Activated CD8-positive, alpha-beta T cell treated with anti-CD3 and anti-CD28 coated beads, Interleukin-2, amount 10 ng/mL, durations not matched to agents 7 days and 5 days (primary cell): ENCODE results near the gene ANKDD1B. TPM values are rescaled to one million over a fixed set of nuclear protein-coding genes. Genes with fewer than 3 reads are reported as not detected.
"Not testable (repeated sequence)": the region's sequence is repeated elsewhere in the genome, so short reads cannot be mapped to it uniquely, and the experiment has no call there.

ENCODE experiments used
- ATAC-seq: fragments of 150-1000 bp; cut with Tn5 transposase; one replicate; pipeline ENCODE4 v1.10.0; 2021; ENCODE audit warnings: moderate library complexity
- CTCF ChIA-PET: fragments of 350-600 bp; sonication (Branson Sonifier 250); formaldehyde crosslinking; loops from one replicate; lab custom pipeline; 2021; ENCODE audit warnings: antibody characterized with exemption; lab: Charles Lee
- POLR2A ChIA-PET: fragments of 350-600 bp; sonication (Branson Sonifier 250); formaldehyde crosslinking; loops from one replicate; lab custom pipeline; 2021; ENCODE audit warnings: antibody characterized with exemption; lab: Charles Lee
- DNase-seq: peaks from one replicate; pipeline ENCODE4 v3.0.0-alpha.2; 2020
- H3K27ac Mint-ChIP-seq: one replicate; pipeline ENCODE4 v1.8.0; 2021; ENCODE audit warnings: mild to moderate bottlenecking, mixed read lengths
- H3K27me3 Mint-ChIP-seq: one replicate; pipeline ENCODE4 v1.8.0; 2021; ENCODE audit warnings: low read depth, mixed read lengths
- H3K36me3 Mint-ChIP-seq: one replicate; pipeline ENCODE4 v1.8.0; 2021; ENCODE audit warnings: low read depth, mixed read lengths
- H3K4me1 Mint-ChIP-seq: one replicate; pipeline ENCODE4 v1.8.0; 2021; ENCODE audit warnings: low read depth, mixed read lengths
- H3K4me3 Mint-ChIP-seq: one replicate; pipeline ENCODE4 v1.8.0; 2021; ENCODE audit warnings: mild to moderate bottlenecking, mixed read lengths
- H3K9me3 Mint-ChIP-seq: one replicate; pipeline ENCODE4 v1.8.0; 2022; ENCODE audit warnings: mixed read lengths; ENCODE audit not compliant: insufficient read depth
- total RNA-seq, 2 experiments: library from RNA; stranded (reverse); gene quantifications; one replicate each; pipeline ENCODE4 v1.2.3, GENCODE V29; 2021

ANKDD1B gene
- under 1 TPM; 0.18 to 0.32 TPM for total RNA-seq

- no peaks in the 10 kb centered on the region for H3K9me3 Mint-ChIP-seq
- H3K27me3 Mint-ChIP-seq = peaks cover 16% of the 10 kb centered on the region
- peak; percentile 23 for ATAC-seq
- peaks cover 11% of the 10 kb centered on the region for H3K4me1 Mint-ChIP-seq
- no peak for DNase-seq
- H3K27ac Mint-ChIP-seq = no peak within 1 kb of the TSS
- H3K36me3 Mint-ChIP-seq = peaks cover 7% of the 10 kb centered on the region
- POLR2A ChIA-PET = no interaction called here
- peak within 1 kb of the TSS; percentile 45 for H3K4me3 Mint-ChIP-seq
- CTCF ChIA-PET = no interaction called here
Observed at GRCh38 chr5:75611311-75612225, at the start of gene ANKDD1B. ANKDD1B (plus strand) TSS chr5:75611453; CDS start chr5:75611635, 182 bp downstream.

- Mint-ChIP-seq H3K9me3 (peaks cover 33% of the 10 kb centered on the region), H3K27ac (peak overlapping the region; percentile 79), H3K4me1 (peaks cover 22% of the 10 kb centered on the region), H3K36me3 (peaks cover 66% of the 10 kb centered on the region)
- POLR2A ChIA-PET, ATAC-seq, H3K27me3 Mint-ChIP-seq, H3K4me3 Mint-ChIP-seq, DNase-seq: not testable (repeated sequence)
- CTCF ChIA-PET = interaction anchor here (2.0 kb wide), 1 partner anchor 10 kb away, joined by 5 read pairs; no protein-coding TSS in a partner anchor
Observed at GRCh38 chr5:75565991-75566709, 45.1 kb upstream of the ANKDD1B start.

- POLR2A ChIA-PET = no interaction called here
- no peaks in the 10 kb centered on the region for H3K27me3 Mint-ChIP-seq
Observed at GRCh38 chr5:75566710-75567309, 44.4 kb upstream of the ANKDD1B start.

GRCh38 chr5:75567710-75568109 lies 43.5 kb upstream of the ANKDD1B start:
- Mint-ChIP-seq H3K4me3 (no peak overlapping the region), H3K27me3 (no peaks in the 10 kb centered on the region), H3K4me1 (peaks cover 24% of the 10 kb centered on the region), H3K27ac (no peak overlapping the region), H3K36me3 (peaks cover 63% of the 10 kb centered on the region), H3K9me3 (peaks cover 23% of the 10 kb centered on the region)
- POLR2A ChIA-PET = interaction anchor here (0.5 to 0.7 kb wide), 3 partner anchors 56 to 526 kb away, joined by 3 read pairs; partner anchors contain the start of genes CERT1 and POLK
- CTCF ChIA-PET = interaction anchor here (0.9 to 2.0 kb wide), 2 partner anchors 9 to 113 kb away, joined by 5 read pairs; no protein-coding TSS in a partner anchor
- ATAC-seq = peak; percentile 47
- no peak for DNase-seq

More at GRCh38 chr5:75566710-75567309, 44.4 kb upstream of the ANKDD1B start:
- Mint-ChIP-seq H3K4me3 (no peak overlapping the region), H3K27ac (peak overlapping the region; percentile 79), H3K4me1 (peaks cover 24% of the 10 kb centered on the region), H3K36me3 (peaks cover 67% of the 10 kb centered on the region), H3K9me3 (peaks cover 30% of the 10 kb centered on the region)
- peak; percentile 91 for ATAC-seq
- DNase-seq = peak; percentile 36
- CTCF ChIA-PET = interaction anchor here (2.0 kb wide), 1 partner anchor 9 kb away, joined by 5 read pairs; no protein-coding TSS in a partner anchor

GRCh38 chr5:75568202-75568601 lies 43.1 kb upstream of the ANKDD1B start:
- DNase-seq (no peak), ATAC-seq (no peak)
- CTCF ChIA-PET = interaction anchor here (0.9 to 2.0 kb wide), 2 partner anchors 8 to 113 kb away, joined by 5 read pairs; no protein-coding TSS in a partner anchor
- Mint-ChIP-seq H3K36me3 (peaks cover 60% of the 10 kb centered on the region), H3K4me1 (peaks cover 24% of the 10 kb centered on the region), H3K9me3 (peaks cover 21% of the 10 kb centered on the region), H3K4me3 (no peak overlapping the region), H3K27me3 (no peaks in the 10 kb centered on the region), H3K27ac (no peak overlapping the region)
- POLR2A ChIA-PET = interaction anchor here (0.5 to 0.7 kb wide), 3 partner anchors 57 to 526 kb away, joined by 3 read pairs; partner anchors contain the start of genes CERT1 and POLK

GRCh38 chr5:75571547-75571946 lies 39.7 kb upstream of the ANKDD1B start:
- peaks cover 39% of the 10 kb centered on the region for H3K36me3 Mint-ChIP-seq
- H3K27ac Mint-ChIP-seq = no peak overlapping the region
- no peaks in the 10 kb centered on the region for H3K9me3 Mint-ChIP-seq
- ATAC-seq (no peak), DNase-seq (no peak)
- POLR2A ChIA-PET = no interaction called here
- no peaks in the 10 kb centered on the region for H3K27me3 Mint-ChIP-seq
- no peak overlapping the region for H3K4me3 Mint-ChIP-seq
- peaks cover 17% of the 10 kb centered on the region for H3K4me1 Mint-ChIP-seq
- CTCF ChIA-PET = no interaction called here

- Mint-ChIP-seq H3K9me3 (no peaks in the 10 kb centered on the region), H3K4me3 (no peak overlapping the region), H3K36me3 (peaks cover 37% of the 10 kb centered on the region), H3K27ac (no peak overlapping the region), H3K4me1 (peaks cover 2% of the 10 kb centered on the region), H3K27me3 (no peaks in the 10 kb centered on the region)
- ChIA-PET CTCF (no interaction called here), POLR2A (no interaction called here)
- DNase-seq = no peak
- ATAC-seq = no peak
Observed at GRCh38 chr5:75574791-75575190, 36.5 kb upstream of the ANKDD1B start.

- CTCF ChIA-PET, POLR2A ChIA-PET, ATAC-seq, H3K4me1 Mint-ChIP-seq, DNase-seq, H3K9me3 Mint-ChIP-seq, H3K27ac Mint-ChIP-seq, H3K4me3 Mint-ChIP-seq, H3K27me3 Mint-ChIP-seq: not testable (repeated sequence)
- peaks cover 25% of the 10 kb centered on the region for H3K36me3 Mint-ChIP-seq
Observed at GRCh38 chr5:75578280-75578679, 33.0 kb upstream of the ANKDD1B start.

GRCh38 chr5:75584641-75585040 lies 26.6 kb upstream of the ANKDD1B start:
- DNase-seq (no peak), ATAC-seq (no peak)
- Mint-ChIP-seq H3K36me3 (peaks cover 22% of the 10 kb centered on the region), H3K4me3 (no peak overlapping the region), H3K9me3 (no peaks in the 10 kb centered on the region), H3K27ac (no peak overlapping the region), H3K27me3 (no peaks in the 10 kb centered on the region), H3K4me1 (peaks cover 4% of the 10 kb centered on the region)
- ChIA-PET POLR2A (no interaction called here), CTCF (no interaction called here)

- H3K27ac Mint-ChIP-seq = no peak overlapping the region
- H3K36me3 Mint-ChIP-seq = peaks cover 31% of the 10 kb centered on the region
- DNase-seq (no peak), ATAC-seq (no peak)
- CTCF ChIA-PET = interaction anchor here (0.5 kb wide), 1 partner anchor 15 kb away, joined by 3 read pairs; no protein-coding TSS in a partner anchor
- H3K27me3 Mint-ChIP-seq = no peaks in the 10 kb centered on the region
- POLR2A ChIA-PET = no interaction called here
- no peaks in the 10 kb centered on the region for H3K4me1 Mint-ChIP-seq
- H3K9me3 Mint-ChIP-seq = no peaks in the 10 kb centered on the region
- H3K4me3 Mint-ChIP-seq = no peak overlapping the region
Observed at GRCh38 chr5:75588666-75589065, 22.6 kb upstream of the ANKDD1B start.

GRCh38 chr5:75600535-75600934 lies 10.7 kb upstream of the ANKDD1B start:
- H3K4me3 Mint-ChIP-seq = no peak overlapping the region
- peaks cover 22% of the 10 kb centered on the region for H3K4me1 Mint-ChIP-seq
- H3K27ac Mint-ChIP-seq = no peak overlapping the region
- ChIA-PET CTCF (no interaction called here), POLR2A (no interaction called here)
- no peaks in the 10 kb centered on the region for H3K9me3 Mint-ChIP-seq
- H3K36me3 Mint-ChIP-seq = peaks cover 39% of the 10 kb centered on the region
- DNase-seq (no peak), ATAC-seq (peak; percentile 60)
- H3K27me3 Mint-ChIP-seq = no peaks in the 10 kb centered on the region
